Stimulated activated CD4-positive, alpha-beta T cell treated with anti-CD3 and anti-CD28 coated beads, Interleukin-2, amount 100 ng/mL, for 4 hours (primary cell): ENCODE measurements around the gene CRYAA.
"Not testable (repeated sequence)": the region's sequence is repeated elsewhere in the genome, so short reads cannot be mapped to it uniquely, and the experiment has no call there.

ENCODE experiments used
- DNase-seq: peaks from one replicate; pipeline ENCODE4 v3.0.0-alpha.2; 2020; ENCODE audit warnings: low read depth

CRYAA gene, protein sequence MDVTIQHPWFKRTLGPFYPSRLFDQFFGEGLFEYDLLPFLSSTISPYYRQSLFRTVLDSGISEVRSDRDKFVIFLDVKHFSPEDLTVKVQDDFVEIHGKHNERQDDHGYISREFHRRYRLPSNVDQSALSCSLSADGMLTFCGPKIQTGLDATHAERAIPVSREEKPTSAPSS

GRCh38 chr21:43168708-43169107 lies at the start of gene CRYAA:
Gene CRYAA (plus strand): TSS chr21:43169008. CDS start chr21:43169100, 92 bp downstream.
- not testable (repeated sequence) for DNase-seq

DNA sequence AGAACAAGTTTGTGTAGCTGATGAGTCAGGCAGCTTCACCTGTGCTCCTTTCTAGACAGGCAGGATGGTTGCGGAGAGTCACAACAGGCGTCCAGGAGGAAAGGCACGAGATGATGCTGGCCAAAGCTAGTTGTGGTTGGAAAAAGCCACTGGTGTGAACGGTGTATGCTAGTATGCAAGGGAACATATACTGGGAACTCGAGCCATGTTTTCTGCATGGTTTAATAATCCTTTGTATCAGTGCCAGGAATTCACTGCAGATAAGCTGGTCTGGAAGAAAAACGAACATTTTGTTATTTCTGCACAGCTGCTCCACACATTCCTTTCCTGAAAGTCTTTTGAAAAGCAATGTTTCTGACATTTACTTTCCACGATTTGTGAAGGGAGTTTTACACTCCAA lies 38.7 kb upstream of the CRYAA start:
- not testable (repeated sequence) for DNase-seq

- DNase-seq = not testable (repeated sequence)
Measured at GRCh38 chr21:43134520-43134919, 34.3 kb upstream of the CRYAA start.

DNA sequence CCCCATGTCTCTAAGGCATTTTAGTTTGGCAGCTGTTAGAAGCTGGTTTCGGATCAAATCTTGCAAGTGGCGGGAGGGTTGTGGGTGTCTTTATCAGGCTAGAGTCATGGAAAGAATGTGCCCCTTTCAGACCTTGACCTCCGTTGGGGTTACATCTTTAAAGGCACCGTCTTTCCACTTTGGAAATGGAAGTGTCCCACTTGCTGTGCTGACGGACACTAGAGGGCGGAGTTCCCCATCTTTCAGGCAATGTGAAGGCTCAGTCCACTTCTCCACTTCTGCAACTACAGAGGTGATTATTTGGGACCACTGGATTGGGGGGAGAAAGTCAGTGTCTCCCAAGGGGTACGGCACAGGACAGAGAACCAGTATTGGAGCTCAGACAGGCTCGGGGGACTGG lies 29.9 kb upstream of the CRYAA start:
- not testable (repeated sequence) for DNase-seq

DNA sequence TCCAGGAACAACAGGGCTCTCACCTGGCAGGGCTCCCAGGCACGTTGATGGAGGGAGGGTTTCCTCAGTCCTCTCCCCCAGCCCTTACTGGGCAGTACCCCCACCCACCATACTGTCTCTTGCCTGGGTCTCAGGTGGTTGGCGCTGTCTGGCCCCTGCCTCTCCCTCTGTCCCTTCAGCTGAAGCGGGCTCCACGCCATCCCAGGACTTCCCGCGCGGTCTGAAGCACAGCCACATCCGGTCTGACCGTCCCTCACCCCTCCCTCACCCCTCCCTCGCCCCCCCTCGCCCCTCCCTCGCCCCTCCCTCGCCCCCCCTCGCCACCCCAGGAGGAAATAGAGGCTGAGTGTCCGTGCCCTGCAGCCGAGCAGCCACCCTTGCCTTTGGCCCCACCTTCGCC lies 27.4 kb upstream of the CRYAA start:
- not testable (repeated sequence) for DNase-seq

GRCh38 chr21:43146637-43147036 lies 22.2 kb upstream of the CRYAA start:
- not testable (repeated sequence) for DNase-seq

- DNase-seq = not testable (repeated sequence)
Measured at GRCh38 chr21:43147999-43148398, 20.8 kb upstream of the CRYAA start.

DNA sequence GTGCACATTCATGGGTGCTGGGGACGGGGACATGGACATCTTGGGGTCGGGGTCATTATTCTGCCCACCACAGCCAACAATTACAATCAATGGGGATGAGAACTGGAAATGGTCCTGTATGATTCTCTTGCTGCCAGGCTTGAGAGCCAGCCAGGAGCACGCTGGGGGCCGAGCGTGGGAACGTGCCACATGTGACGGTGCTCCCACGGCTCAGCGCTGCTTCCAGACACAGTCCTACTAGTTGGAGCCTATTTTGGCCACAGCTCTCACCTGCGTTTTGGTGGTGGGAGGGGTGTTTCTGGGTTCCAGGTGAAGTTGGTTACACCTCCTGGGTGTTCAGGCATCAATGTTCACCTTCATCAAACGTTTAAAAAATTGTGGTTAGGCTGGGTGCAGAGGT lies 19.5 kb upstream of the CRYAA start:
- DNase-seq = not testable (repeated sequence)

GRCh38 chr21:43153601-43154000 lies 15.2 kb upstream of the CRYAA start:
- DNase-seq = not testable (repeated sequence)

DNA sequence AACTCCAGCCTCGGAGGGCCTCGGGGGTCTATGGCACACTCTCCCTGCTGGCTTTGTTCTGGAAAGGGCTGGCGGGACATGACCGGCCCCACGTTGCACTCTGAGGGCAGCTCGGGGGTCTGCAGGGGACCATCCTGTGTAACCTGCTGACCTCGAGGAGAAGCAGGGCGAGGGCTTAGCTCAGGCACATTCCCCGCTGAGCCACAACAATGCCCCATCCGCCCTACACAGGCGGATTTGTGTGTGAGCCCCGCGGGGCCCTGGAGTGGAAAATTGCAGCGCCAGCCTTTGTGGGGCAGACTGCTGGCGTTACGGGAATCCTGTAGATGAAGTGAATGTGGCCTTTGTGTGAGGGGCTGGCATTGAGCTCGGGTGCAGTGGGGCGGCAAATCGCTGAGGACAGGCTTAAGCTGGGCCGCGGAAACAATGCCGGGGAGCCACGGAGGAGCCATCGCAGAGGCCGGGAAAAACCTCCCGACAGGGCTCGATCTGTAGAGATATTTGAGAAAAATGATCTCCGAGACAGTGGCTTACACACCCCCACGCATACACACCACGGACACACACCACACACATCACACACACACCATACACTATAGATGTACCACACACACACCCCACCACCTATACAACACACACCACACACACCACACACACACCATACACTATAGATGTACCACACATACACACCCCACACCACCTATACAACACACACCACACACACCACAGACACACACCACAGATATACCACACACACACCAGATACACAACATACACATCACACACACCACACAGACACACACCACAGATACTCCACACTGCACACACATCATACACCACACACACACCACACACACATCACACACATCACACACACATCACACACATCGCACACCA lies 9.3 kb upstream of the CRYAA start:
- DNase-seq = not testable (repeated sequence)

- DNase-seq = not testable (repeated sequence)
Measured at GRCh38 chr21:43161826-43162707, 6.7 kb upstream of the CRYAA start.

- not testable (repeated sequence) for DNase-seq
Measured at GRCh38 chr21:43162708-43163205, 6.1 kb upstream of the CRYAA start.

DNA sequence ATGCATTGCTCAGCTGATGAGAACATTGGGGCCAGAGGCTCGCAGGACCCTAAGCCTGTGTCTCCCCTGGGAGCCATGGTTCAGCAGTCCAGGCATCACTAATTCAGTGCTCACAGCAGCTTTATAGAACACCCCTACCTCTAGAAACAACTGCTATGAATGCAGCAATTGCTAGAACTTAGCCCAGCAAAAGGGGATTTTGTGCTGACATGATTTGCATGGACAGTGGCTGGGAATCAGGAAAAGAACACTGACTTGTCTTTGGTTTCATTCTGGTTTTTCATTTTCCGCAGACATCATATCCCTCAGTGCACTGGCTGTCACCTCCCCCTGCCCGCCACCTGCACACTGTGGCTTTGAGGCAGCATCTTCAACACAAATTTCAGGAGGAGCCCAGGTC lies 4.0 kb upstream of the CRYAA start:
- DNase-seq = not testable (repeated sequence)

- not testable (repeated sequence) for DNase-seq
Measured at GRCh38 chr21:43165734-43166133, 3.1 kb upstream of the CRYAA start.

DNA sequence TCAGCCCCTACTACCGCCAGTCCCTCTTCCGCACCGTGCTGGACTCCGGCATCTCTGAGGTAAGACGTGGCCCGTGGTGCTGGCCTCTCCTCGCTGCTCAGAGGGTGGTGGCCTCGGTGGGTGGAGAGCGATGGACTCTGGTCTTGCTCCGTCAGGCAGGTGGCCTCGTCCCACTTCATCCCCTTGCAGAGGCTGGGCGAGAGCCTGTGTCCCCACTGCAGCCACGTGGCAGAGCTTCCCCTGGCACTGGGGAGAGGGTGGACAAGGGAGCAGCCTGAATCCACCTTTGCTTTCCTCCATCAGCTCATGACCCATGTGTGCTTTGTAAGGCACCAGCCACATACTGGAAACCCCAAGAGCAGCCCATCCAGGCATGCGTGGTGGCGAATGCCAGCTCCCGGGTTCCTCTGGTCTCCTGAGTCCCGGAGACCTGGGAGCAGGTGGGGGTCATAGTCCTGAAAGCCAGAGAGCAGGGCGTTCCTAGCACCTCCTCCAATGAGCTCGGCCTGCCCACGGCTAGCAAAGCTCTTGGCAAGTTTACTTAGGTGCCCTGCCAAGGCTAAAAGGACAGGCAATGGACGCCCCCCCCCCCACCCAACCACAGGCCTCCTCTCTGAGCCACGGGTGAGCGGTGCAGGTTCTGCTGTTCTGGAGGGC lies 550 bp downstream of the CRYAA start:
- DNase-seq = not testable (repeated sequence)

GRCh38 chr21:43169891-43170290 lies 1.1 kb downstream of the CRYAA start:
- DNase-seq = not testable (repeated sequence)

GRCh38 chr21:43172812-43173211 lies 4.0 kb downstream of the CRYAA start:
- not testable (repeated sequence) for DNase-seq

- not testable (repeated sequence) for DNase-seq
Measured at GRCh38 chr21:43173438-43173837, 4.6 kb downstream of the CRYAA start.

DNA sequence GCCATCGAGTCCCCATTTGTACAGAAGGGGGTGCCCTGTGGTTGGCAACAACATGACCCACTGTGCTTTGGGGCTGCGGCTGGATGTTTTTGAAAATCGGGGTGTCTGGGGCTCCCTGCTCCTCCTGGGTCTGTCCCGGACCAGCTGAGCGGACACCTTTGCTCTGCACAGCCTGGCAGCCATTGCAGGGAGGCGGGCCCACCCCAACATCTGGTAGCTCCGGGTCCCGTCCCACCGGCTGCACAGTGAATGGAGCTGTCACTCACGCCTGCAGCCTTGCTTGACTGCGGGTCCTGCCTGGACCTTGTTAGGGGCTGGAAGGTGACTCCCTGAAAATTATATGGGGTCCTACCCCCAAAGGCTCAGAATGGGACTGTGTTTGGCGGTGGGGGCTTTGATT lies 5.1 kb downstream of the CRYAA start:
- DNase-seq = not testable (repeated sequence)

DNA sequence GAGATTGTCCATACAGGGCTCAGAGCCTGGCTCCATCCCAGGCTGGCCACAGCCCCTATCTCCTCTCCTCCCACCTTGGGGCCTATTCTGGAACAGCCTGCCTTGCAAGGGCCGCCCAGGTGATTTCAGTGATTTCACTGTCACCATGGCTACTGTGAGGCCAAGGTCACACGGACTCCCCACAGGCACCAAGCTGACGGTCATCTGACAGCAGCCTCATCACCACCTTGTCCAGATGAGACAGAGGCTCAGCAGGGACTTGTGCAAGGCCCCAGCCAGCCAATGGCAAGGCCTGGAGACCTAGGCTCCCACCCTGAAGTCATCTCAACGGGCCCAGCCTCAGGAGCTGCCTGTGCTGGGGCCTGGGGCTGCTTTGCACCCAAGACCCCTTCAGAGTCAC lies 6.2 kb downstream of the CRYAA start:
- DNase-seq = not testable (repeated sequence)

- not testable (repeated sequence) for DNase-seq
Measured at GRCh38 chr21:43176621-43177020, 7.8 kb downstream of the CRYAA start.
